HG02798 (cell line): ENCODE results near the gene PHACTR2.
A peak's percentile ranks its signal among the peaks of the same experiment; 100 is the strongest.

Experiments
- ATAC-seq: cut with Tn5 transposase; IDR thresholded peaks from one replicate; pipeline ENCODE4 v1.9.1; 2021; ENCODE audit warnings: mild to moderate bottlenecking; ENCODE audit not compliant: unreplicated experiment, poor library complexity

Gene PHACTR2

DNA sequence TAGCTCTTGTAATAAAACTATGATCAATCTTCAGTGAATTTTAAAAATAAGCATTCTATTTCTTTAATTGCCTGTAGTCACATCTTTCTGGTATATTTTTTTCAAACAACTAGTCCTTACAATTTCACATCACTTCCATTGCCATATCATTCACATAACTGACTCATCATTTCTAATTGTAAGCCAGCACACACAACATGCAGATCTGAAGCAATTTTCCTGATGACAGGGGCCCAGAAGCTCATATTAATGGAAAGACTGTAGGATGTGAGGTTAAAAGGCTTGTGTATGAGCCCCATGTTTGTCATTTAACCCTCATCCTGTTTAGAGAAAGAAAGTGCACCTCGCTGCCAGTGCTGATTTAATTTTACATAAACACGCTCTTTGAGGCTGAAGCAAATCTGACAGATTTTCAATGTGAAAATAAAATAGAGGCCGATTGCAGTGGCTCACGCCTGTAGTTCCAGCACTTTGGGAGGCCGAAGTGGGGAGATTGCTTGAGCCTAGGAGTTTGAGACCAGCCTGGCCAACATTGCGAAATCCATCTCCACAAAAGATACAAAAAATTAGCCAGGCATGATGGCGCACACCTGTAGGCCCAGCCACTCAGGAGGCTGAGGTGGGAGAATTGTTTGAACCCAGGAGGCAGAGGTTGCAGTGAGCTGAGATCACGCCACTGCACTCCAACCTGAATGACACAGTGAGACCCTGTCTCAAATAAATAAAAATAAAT, 125.2 kb downstream of the PHACTR2 start:
- no peak for ATAC-seq

GRCh38 chr6:143803769-143804568, 126.2 kb downstream of the PHACTR2 start:
- ATAC-seq, result no peak

- no peak for ATAC-seq
Measured at GRCh38 chr6:143804835-143805239, 127.1 kb downstream of the PHACTR2 start.

- no peak for ATAC-seq
Measured at GRCh38 chr6:143806282-143807102, 128.7 kb downstream of the PHACTR2 start.

- no peak for ATAC-seq
Measured at GRCh38 chr6:143807103-143807772, 129.5 kb downstream of the PHACTR2 start.

DNA sequence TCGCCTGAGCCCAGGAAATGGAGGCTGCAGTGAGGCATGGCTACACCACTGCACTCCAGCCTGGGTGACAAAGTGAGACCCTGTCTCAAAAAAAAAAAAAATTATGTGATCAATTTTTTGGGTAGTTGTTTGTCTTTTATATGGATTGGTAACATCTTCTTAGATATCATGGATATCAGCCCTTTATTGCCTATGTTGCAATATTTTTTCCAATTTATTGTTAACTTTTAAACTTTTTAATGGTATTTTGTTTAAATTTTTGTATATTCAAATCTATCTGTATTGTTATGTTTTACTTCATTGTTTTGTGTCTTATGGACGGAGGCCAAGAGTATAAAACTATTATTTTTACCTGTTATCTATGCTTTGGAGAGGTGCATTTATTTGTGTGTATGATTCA, 133.0 kb downstream of the PHACTR2 start:
- ATAC-seq, result no peak

GRCh38 chr6:143811501-143812157, 133.9 kb downstream of the PHACTR2 start:
- ATAC-seq, result no peak

- ATAC-seq, result no peak
Measured at GRCh38 chr6:143817621-143818020, 139.9 kb downstream of the PHACTR2 start.

GRCh38 chr6:143821359-143821758, 143.6 kb downstream of the PHACTR2 start:
- no peak for ATAC-seq

GRCh38 chr6:143822584-143823024, 144.8 kb downstream of the PHACTR2 start:
- ATAC-seq, result no peak

- no peak for ATAC-seq
Measured at GRCh38 chr6:143823548-143823947, 145.8 kb downstream of the PHACTR2 start.

GRCh38 chr6:143828572-143828971, 150.8 kb downstream of the PHACTR2 start:
- no peak for ATAC-seq

GRCh38 chr6:143836150-143836549, 158.4 kb downstream of the PHACTR2 start:
- ATAC-seq, result no peak

GRCh38 chr6:143838395-143838794, 160.6 kb downstream of the PHACTR2 start:
- no peak for ATAC-seq

DNA sequence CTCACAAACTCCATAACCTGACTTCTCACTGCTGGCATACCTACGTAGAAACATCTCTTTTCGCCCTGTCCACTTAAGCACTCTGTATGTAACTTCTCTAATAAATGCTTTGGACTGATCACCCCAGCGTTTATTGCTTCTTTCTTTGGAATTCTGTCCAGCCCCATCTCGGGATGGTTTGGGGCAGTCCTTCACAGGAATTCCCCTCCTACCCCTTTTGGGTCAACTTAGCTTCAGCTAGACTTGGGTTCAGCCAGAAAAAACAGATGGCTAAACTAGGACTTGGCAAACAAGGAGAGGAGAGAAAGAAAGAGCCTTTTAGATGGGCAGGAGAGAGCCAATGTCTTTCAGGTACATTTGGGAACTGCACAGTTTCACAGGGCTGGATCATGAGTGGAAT, 161.4 kb downstream of the PHACTR2 start:
- ATAC-seq, result no peak

DNA sequence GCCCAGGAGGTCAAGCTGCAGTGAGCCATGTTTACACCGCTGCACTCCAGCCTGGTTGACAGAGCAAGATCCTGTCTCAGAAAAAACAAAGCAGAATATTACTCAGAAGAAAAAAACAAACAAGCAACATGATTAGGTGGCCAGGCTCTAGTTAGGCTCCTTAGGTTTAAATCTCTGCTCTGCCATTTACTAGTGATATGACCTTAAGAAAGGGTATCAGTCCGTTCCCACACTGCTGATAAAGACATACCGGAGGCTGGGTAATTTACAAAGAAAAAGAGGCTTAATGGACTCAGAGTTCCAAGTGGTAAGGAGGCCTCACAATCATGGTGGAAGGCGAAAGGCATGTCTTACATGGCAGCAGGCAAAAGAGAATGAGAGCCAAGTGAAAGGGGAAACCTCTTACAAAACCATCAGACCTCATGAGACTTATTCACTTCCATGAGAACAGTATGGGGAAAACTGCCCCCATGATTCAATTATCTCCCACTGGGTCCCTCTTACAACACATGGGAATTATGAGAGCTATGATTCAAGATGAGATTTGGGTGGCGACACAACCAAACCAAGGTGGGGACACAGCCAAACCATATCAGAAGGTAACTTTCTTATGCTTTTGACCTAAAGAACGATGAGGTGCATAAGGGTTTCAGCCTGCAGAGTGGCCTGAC, 163.0 kb downstream of the PHACTR2 start:
- ATAC-seq, result no peak

DNA sequence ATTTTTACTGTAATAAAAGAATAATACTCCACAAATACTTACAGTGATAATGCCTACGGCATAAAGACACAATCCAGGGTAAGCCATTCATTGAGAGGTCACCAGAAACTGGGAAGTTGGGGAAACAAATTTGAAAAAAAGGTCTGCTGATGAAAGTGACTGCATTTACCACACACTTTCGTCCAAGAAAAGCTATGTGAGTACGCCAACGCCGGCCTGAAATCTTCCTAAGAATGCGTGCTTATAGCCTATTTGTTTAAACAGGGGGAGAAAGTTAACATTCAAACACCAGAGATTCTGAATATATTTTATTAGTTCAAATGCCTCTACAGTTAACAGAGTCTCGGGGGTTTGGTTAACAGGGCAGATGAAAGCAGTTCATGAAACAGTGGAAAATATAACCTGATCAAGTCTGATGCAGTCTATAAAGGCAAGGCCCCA, 164.7 kb downstream of the PHACTR2 start:
- ATAC-seq, result no peak

- ATAC-seq, result peak; percentile 100
Measured at GRCh38 chr6:143842902-143843676, 165.3 kb downstream of the PHACTR2 start, which contains the start of gene LTV1. Gene LTV1, plus strand, starts transcription at chr6:143843338. Its CDS starts 140 bp downstream, at chr6:143843478.
